Stimulated activated CD4-positive, alpha-beta T cell treated with anti-CD3 and anti-CD28 coated beads, Interleukin-15, amount 100 ng/mL, for 1 hour (primary cell): ENCODE data around the gene CD8A.

Source experiments
- DNase-seq, 2 donors: peaks; one replicate each; pipeline ENCODE4 v3.0.0-alpha.2; 2020; ENCODE audit warnings: low read depth in 1 of 2, low spot score in 1 of 2

Gene CD8A

GRCh38 chr2:86781363-86781762 is 9.3 kb downstream of the CD8A start:
- no peak for DNase-seq

GRCh38 chr2:86779971-86780370 is 10.7 kb downstream of the CD8A start:
- DNase-seq = no peak

- no peak for DNase-seq
Observed at GRCh38 chr2:86778957-86779356, 11.8 kb downstream of the CD8A start.

GRCh38 chr2:86776532-86776931 is 14.2 kb downstream of the CD8A start:
- DNase-seq = no peak

- DNase-seq = no peak
Observed at GRCh38 chr2:86775338-86775737, 15.4 kb downstream of the CD8A start.

GRCh38 chr2:86774862-86775261 is 15.9 kb downstream of the CD8A start:
- DNase-seq = no peak

- no peak for DNase-seq
Observed at GRCh38 chr2:86772611-86773010, 18.1 kb downstream of the CD8A start.

GRCh38 chr2:86770816-86771301 is 19.9 kb downstream of the CD8A start:
- no peak for DNase-seq

GRCh38 chr2:86769838-86770237 is 20.9 kb downstream of the CD8A start:
- DNase-seq = no peak

GRCh38 chr2:86768189-86768949 is 22.3 kb downstream of the CD8A start:
- DNase-seq = no peak

GRCh38 chr2:86765310-86765695 is 25.4 kb downstream of the CD8A start:
- no peak for DNase-seq

GRCh38 chr2:86764661-86765309 is 25.9 kb downstream of the CD8A start:
- DNase-seq = no peak

GRCh38 chr2:86760371-86760770 is 30.3 kb downstream of the CD8A start:
- DNase-seq = no peak

GRCh38 chr2:86758405-86758804 is 32.3 kb downstream of the CD8A start:
- DNase-seq = no peak

- DNase-seq = no peak
Observed at GRCh38 chr2:86753606-86754005, 37.1 kb downstream of the CD8A start.

GRCh38 chr2:86752934-86753333 is 37.8 kb downstream of the CD8A start:
- no peak for DNase-seq

GRCh38 chr2:86751778-86752177 is 38.9 kb downstream of the CD8A start:
- no peak for DNase-seq

GRCh38 chr2:86750240-86750839 is 40.4 kb downstream of the CD8A start:
- no peak for DNase-seq

GRCh38 chr2:86747711-86748639 is 42.7 kb downstream of the CD8A start:
- DNase-seq = no peak

- DNase-seq = no peak
Observed at GRCh38 chr2:86746939-86747338, 43.8 kb downstream of the CD8A start.

GRCh38 chr2:86744152-86744551 is 46.6 kb downstream of the CD8A start:
- DNase-seq = no peak
